ENCODE data around the gene KIF15. TPM values are rescaled to one million over a fixed set of nuclear protein-coding genes. Genes with fewer than 3 reads are reported as not detected.
"Not testable (repeated sequence)": the region's sequence is repeated elsewhere in the genome, so short reads cannot be mapped to it uniquely, and the experiment has no call there.

Gene KIF15
- polyA plus RNA-seq, 3 donors from 2014 or later, result 0.29 to 0.56 TPM; not detected in 1

DNA sequence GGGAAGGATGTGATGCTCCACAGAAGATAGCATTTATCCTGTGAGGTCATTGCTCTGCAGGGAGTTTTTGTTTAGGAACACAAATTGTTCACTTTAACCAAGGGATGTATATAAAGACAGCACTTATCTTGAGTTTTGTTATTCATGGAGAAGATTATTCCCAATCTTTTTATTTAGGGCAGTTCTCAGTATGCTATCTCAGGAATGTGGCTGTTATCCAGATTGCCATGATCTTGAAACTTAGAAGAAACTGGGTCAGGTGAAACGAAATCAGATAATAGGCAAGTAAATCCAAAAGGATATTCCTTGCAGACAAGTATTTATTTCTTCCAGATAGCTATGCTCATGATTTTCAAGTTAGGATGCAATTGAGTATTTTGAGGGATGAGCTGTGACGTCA, 80.8 kb downstream of the KIF15 start:
- Mint-ChIP-seq H3K9me3 (peaks cover 0 to 5% (median 0%) of the 10 kb centered on the region in 6 donors), H3K4me1 (no peaks in the 10 kb centered on the region), H3K4me3 (no peak overlapping the region), H3K27me3 (ENCODE audit: low read depth in 3 of 3) (no peaks in the 10 kb centered on the region), H3K36me3 (peaks cover 0 to 15% (median 12%) of the 10 kb centered on the region in 3 donors), H3K27ac (peak overlapping the region in 1 of 6 donors; percentile 56)
- no peak for DNase-seq

- Mint-ChIP-seq H3K27ac (peak overlapping the region in 1 of 6 donors; percentile 32), H3K4me1 (no peaks in the 10 kb centered on the region), H3K27me3 (ENCODE audit: low read depth in 3 of 3) (no peaks in the 10 kb centered on the region), H3K9me3 (no peaks in the 10 kb centered on the region), H3K36me3 (peaks cover 0 to 5% (median 0%) of the 10 kb centered on the region in 3 donors), H3K4me3 (no peak overlapping the region)
- DNase-seq, result no peak
Measured at GRCh38 chr3:44845528-44846520, 84.2 kb downstream of the KIF15 start.

GRCh38 chr3:44848634-44849033, 87.0 kb downstream of the KIF15 start:
- no peaks in the 10 kb centered on the region for H3K4me1 Mint-ChIP-seq
- no peak for DNase-seq
- H3K27ac Mint-ChIP-seq, result no peak overlapping the region
- no peaks in the 10 kb centered on the region for H3K27me3 Mint-ChIP-seq (ENCODE audit: low read depth in 3 of 3)
- H3K4me3 Mint-ChIP-seq, result no peak overlapping the region
- peaks cover 0 to 7% (median 0%) of the 10 kb centered on the region in 3 donors for H3K36me3 Mint-ChIP-seq
- no peaks in the 10 kb centered on the region for H3K9me3 Mint-ChIP-seq

DNA sequence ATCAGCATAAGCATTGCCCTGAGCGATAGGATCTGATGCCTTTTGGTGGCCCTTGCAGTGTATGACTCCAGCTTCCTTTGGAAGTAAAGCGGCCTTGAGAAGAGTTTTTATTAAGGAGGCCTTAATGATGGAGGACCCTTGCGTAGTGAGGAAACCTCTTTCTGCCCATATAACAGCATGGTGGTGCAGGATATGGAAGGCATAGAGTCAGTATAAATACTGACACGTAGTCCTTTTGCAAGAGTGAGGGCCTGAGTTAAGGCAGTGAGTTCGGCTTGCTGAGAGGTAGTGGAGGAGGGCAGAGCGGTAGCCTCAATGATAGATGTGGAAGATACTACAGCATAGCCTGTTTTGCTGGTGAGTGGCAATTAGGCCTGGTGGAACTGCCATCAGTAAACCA, 95.1 kb downstream of the KIF15 start:
- H3K27ac Mint-ChIP-seq; DNase-seq; H3K4me3 Mint-ChIP-seq; H3K9me3 Mint-ChIP-seq; H3K27me3 Mint-ChIP-seq (ENCODE audit: low read depth in 3 of 3); H3K4me1 Mint-ChIP-seq; H3K36me3 Mint-ChIP-seq: not testable (repeated sequence)

GRCh38 chr3:44860117-44860516, 98.5 kb downstream of the KIF15 start:
- Mint-ChIP-seq H3K36me3 (no peaks in the 10 kb centered on the region), H3K4me1 (peaks cover 29 to 33% of the 10 kb centered on the region in 2 donors), H3K4me3 (peak overlapping the region in 2 of 5 donors; percentile 37 to 60), H3K27me3 (ENCODE audit: low read depth in 3 of 3) (peaks cover 2 to 12% (median 5%) of the 10 kb centered on the region in 3 donors), H3K9me3 (no peaks in the 10 kb centered on the region), H3K27ac (peak overlapping the region in 3 of 6 donors; percentile 9 to 64 (median 17))
- no peak for DNase-seq

DNA sequence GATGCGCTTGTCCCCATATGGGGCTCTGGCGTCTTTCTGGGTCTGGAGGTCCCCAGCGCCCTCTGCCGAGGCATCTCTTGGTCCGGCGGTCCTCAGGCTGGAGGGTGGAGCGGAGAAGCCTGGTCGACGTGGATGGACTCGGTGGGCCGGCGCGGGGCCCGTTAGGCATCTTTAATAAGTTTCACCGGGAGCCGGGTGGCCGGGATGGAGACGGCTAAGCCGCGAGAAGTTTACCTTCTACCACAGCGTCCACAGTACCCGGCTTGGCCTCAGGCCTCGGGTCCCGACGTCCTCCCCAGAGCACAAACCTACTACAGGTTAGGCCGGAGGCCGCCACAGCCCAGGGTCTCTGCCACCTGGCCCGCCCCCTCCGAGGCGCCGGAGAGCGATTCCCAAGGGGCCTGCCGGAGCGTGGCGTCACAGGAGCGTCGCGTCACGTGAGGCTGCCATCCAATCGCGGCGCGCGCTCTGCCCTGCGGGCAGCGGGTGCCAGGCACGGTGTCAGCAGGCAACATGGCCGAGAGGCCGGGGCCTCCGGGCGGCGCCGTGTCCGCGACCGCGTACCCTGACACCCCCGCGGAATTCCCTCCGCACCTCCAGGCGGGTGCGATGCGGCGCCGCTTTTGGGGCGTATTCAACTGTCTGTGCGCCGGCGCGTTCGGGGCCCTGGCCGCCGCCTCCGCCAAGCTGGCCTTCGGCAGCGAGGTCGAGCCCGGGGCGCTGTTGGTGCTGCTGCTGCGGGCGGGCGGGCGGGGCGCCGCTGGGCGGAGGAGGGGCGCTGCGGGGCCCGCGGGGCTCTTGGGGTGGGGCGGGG, 100.0 kb downstream of the KIF15 start, which contains the start of gene TMEM42:
Gene TMEM42 (plus strand): TSS at position 501 of the 814 bp plus-strand sequence. CDS start 13 bp downstream, at position 514.
- H3K4me3 Mint-ChIP-seq, result peak within 1 kb of the TSS; percentile 88 to 93 (median 92)
- H3K36me3 Mint-ChIP-seq, result no peaks in the 10 kb centered on the region
- peaks cover 2 to 15% (median 5%) of the 10 kb centered on the region in 3 donors for H3K27me3 Mint-ChIP-seq (ENCODE audit: low read depth in 3 of 3)
- DNase-seq, result peak; percentile 91 to 92 (median 92)
- peak within 1 kb of the TSS; percentile 90 to 98 (median 95) for H3K27ac Mint-ChIP-seq
- H3K4me1 Mint-ChIP-seq, result peaks cover 42 to 48% of the 10 kb centered on the region in 2 donors
- no peaks in the 10 kb centered on the region for H3K9me3 Mint-ChIP-seq

- DNase-seq, result no peak
- Mint-ChIP-seq H3K27me3 (ENCODE audit: low read depth in 3 of 3) (peaks cover 2 to 15% (median 5%) of the 10 kb centered on the region in 3 donors), H3K4me3 (peak overlapping the region; percentile 84 to 90 (median 87)), H3K27ac (peak overlapping the region; percentile 86 to 96 (median 94)), H3K4me1 (peaks cover 48 to 54% of the 10 kb centered on the region in 2 donors), H3K9me3 (no peaks in the 10 kb centered on the region), H3K36me3 (peaks cover 0 to 4% (median 0%) of the 10 kb centered on the region in 3 donors)
Measured at GRCh38 chr3:44862226-44862637, 100.6 kb downstream of the KIF15 start.

DNA sequence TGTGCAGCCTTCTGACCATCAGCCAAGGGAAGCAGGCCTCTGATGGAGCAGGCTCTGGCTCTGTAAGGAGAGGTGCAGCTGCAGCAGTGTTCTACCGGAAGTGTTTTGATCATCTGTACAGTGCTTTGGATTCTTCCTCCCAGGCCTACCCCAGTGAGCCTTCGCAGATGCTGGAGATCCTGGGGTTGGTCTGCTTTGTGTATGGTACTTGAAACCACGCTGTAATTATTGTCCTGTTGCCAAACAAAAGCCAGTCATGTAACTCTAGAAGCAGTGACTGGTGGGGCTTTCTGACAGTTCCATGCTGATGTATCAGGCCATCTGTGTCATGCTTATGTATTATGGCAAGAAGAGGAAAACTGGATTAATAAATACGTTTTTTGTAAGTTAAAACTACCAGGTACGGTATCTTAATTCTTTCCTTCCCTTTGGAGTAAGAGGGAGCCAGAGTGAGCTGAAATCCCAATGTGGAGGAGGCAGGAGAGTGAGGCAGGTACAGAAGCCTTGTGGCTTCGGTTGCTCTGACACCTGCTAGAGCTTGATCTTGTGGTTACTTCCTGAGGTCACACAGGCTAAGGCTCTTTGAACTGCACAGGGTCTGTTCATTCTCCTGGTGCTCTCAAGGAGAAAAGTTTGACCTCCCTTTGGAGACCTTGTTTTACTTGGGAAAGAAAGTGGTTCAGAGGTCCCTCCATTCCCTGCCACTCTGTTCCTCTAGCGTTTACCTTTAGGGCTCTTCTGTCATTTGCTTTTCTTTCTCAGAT, 103.9 kb downstream of the KIF15 start:
- peak overlapping the region in 5 of 6 donors; percentile 25 to 73 (median 59) for H3K27ac Mint-ChIP-seq
- H3K36me3 Mint-ChIP-seq, result peaks cover 0 to 7% (median 6%) of the 10 kb centered on the region in 3 donors
- H3K4me1 Mint-ChIP-seq, result peaks cover 49 to 57% of the 10 kb centered on the region in 2 donors
- peak; percentile 21 to 37 (median 24) for DNase-seq
- no peaks in the 10 kb centered on the region for H3K9me3 Mint-ChIP-seq
- H3K27me3 Mint-ChIP-seq (ENCODE audit: low read depth in 3 of 3), result peaks cover 2 to 15% (median 5%) of the 10 kb centered on the region in 3 donors
- peak overlapping the region in 2 of 5 donors; percentile 10 to 13 for H3K4me3 Mint-ChIP-seq

DNA sequence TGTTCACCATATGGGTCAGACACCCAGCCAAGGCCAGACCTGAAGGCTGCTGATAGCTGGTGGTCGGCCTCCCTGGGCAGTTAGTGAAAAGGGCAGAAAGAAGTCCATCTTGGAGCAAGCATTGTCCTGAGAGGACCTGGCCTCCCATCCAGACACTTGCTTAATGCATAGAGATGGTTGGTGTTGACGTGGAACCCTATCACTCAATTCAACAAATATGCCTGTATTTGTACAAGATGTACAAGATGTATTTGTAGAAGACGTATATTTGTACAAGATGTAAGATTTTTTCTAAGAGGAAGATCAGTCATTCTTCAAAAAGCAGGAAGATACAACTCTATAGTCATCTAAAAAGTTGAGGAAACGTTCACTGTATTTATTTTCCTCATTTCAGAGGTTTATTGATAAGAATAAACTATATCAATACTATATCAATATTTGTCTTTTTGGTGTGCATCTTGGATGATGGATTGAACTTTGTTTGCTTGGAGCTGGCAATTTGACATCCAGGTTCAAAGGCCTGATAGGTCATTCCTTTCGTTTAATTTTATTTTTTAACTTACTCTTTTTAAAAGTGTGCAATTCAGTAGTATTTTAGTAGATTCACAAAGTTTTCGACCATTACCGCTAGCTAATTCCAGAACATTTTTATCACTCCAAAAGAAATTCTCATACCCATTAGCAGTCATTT, 106.0 kb downstream of the KIF15 start:
- Mint-ChIP-seq H3K4me1 (peaks cover 39 to 46% of the 10 kb centered on the region in 2 donors), H3K27ac (no peak overlapping the region), H3K36me3 (peaks cover 0 to 7% (median 6%) of the 10 kb centered on the region in 3 donors), H3K9me3 (no peaks in the 10 kb centered on the region), H3K4me3 (no peak overlapping the region), H3K27me3 (ENCODE audit: low read depth in 3 of 3) (peaks cover 1 to 8% (median 2%) of the 10 kb centered on the region in 3 donors)
- no peak for DNase-seq

DNA sequence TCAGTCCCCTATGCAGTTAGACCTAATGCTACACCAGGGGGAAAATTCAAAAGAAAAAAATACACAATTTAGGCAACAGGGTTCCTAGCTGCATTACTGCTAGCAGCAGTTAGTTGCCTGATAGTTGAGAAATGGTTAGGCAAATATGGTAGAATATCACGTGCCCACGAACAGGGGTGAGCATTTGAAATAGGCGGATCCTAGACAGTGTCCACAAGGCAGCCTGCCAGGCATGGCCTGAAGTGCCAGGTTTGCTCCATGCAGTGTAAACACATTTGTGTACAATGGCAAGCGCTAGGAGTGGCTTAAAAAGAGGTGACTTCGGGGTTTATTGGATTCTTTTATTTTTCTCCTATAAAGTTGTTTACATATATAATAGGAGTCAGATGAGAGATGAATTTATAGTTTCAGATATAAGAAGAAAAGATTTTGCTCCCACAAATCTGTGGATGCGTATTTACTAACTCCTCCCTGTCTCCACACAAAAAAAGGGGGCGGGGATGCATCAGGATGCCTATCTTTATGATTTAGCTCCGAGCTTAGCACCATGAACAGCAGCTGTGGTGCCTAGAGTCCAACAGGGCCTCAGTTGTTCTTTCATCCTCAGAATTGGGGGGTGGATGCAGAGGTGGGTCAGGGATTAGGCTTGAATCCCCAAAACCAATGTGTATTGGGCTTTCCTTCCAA, 108.9 kb downstream of the KIF15 start:
- peaks cover 0 to 4% (median 0%) of the 10 kb centered on the region in 3 donors for H3K27me3 Mint-ChIP-seq (ENCODE audit: low read depth in 3 of 3)
- H3K27ac Mint-ChIP-seq, result no peak overlapping the region
- peaks cover 16 to 20% of the 10 kb centered on the region in 2 donors for H3K4me1 Mint-ChIP-seq
- DNase-seq, result no peak
- peaks cover 0 to 7% (median 6%) of the 10 kb centered on the region in 3 donors for H3K36me3 Mint-ChIP-seq
- no peaks in the 10 kb centered on the region for H3K9me3 Mint-ChIP-seq
- H3K4me3 Mint-ChIP-seq, result no peak overlapping the region

GRCh38 chr3:44874308-44874707, 112.7 kb downstream of the KIF15 start, which contains the start of gene TGM4:
TGM4 (plus strand) TSS chr3:44874608; CDS start chr3:44874679, 71 bp downstream.
- H3K36me3 Mint-ChIP-seq, result no peaks in the 10 kb centered on the region
- DNase-seq, result no peak
- H3K27ac Mint-ChIP-seq, result no peak within 1 kb of the TSS
- no peaks in the 10 kb centered on the region for H3K4me1 Mint-ChIP-seq
- H3K9me3 Mint-ChIP-seq, result no peaks in the 10 kb centered on the region
- peaks cover 0 to 4% (median 1%) of the 10 kb centered on the region in 3 donors for H3K27me3 Mint-ChIP-seq (ENCODE audit: low read depth in 3 of 3)
- no peak within 1 kb of the TSS for H3K4me3 Mint-ChIP-seq

GRCh38 chr3:44875596-44875995, 114.0 kb downstream of the KIF15 start:
- Mint-ChIP-seq H3K27me3 (ENCODE audit: low read depth in 3 of 3) (peaks cover 0 to 4% (median 1%) of the 10 kb centered on the region in 3 donors), H3K4me3 (no peak overlapping the region), H3K36me3 (no peaks in the 10 kb centered on the region), H3K9me3 (no peaks in the 10 kb centered on the region), H3K4me1 (no peaks in the 10 kb centered on the region), H3K27ac (no peak overlapping the region)
- DNase-seq, result no peak

All from immature natural killer cell (primary cell).